Osteoblast (primary cell): ENCODE results near the gene OPCML. TPM values are rescaled to one million over a fixed set of nuclear protein-coding genes. Genes with fewer than 3 reads are reported as not detected.

Experiments used
- DNase-seq: peaks from one replicate; pipeline ENCODE4 v3.0.0; 2011; ENCODE audit warnings: low spot score, mixed read lengths; ENCODE audit not compliant: insufficient read length; ENCODE audit errors: missing footprints
- H2AFZ ChIP-seq: 2 replicates; pipeline ENCODE4 v1.6.0; 2011; ENCODE audit warnings: mild to moderate bottlenecking, low read length
- H3K27ac ChIP-seq: 2 replicates; pipeline ENCODE4 v1.5.1; 2011; ENCODE audit warnings: mild to moderate bottlenecking, low read depth, low read length, moderate library complexity
- H3K27me3 ChIP-seq: 2 replicates; pipeline ENCODE4 v1.6.0; 2012; ENCODE audit warnings: mild to moderate bottlenecking, control low read depth, inconsistent platforms, low read length, moderate library complexity; ENCODE audit not compliant: insufficient read depth
- H3K36me3 ChIP-seq: 2 replicates; pipeline ENCODE4 v1.5.1; 2011; ENCODE audit warnings: mild to moderate bottlenecking, low read length, control low read depth, moderate library complexity; ENCODE audit not compliant: insufficient read depth
- H3K4me1 ChIP-seq: 2 replicates; pipeline ENCODE4 v1.5.1; 2011; ENCODE audit warnings: mild to moderate bottlenecking, low read length, control low read depth, moderate library complexity; ENCODE audit not compliant: insufficient read depth
- H3K4me2 ChIP-seq: 2 replicates; pipeline ENCODE4 v1.6.0; 2011; ENCODE audit warnings: mild to moderate bottlenecking, low read length; ENCODE audit not compliant: insufficient read depth
- H3K4me3 ChIP-seq: fragments of 200-600 bp; sonication (generic); 3 replicates; pipeline ENCODE4 v1.5.1; 2012; ENCODE audit warnings: mild to moderate bottlenecking, low read length, inconsistent platforms; ENCODE audit not compliant: insufficient read depth
- H3K79me2 ChIP-seq: 2 replicates; pipeline ENCODE4 v1.6.0; 2012; ENCODE audit warnings: mild to moderate bottlenecking, low read length, control low read depth, inconsistent platforms; ENCODE audit not compliant: insufficient read depth
- H3K9me3 ChIP-seq: 2 replicates; pipeline ENCODE4 v1.5.1; 2011; ENCODE audit warnings: low read depth, low read length, control low read depth
- H4K20me1 ChIP-seq: 2 replicates; pipeline ENCODE4 v1.6.0; 2012; ENCODE audit warnings: mild to moderate bottlenecking, low read length, control low read depth; ENCODE audit not compliant: insufficient read depth
- CTCF ChIP-seq: IDR thresholded peaks from 2 replicates; pipeline ENCODE4 v1.5.1; 2011; ENCODE audit warnings: mild to moderate bottlenecking, low read depth, low read length, moderate library complexity; ENCODE audit errors: extremely low read depth
- total RNA-seq: library from RNA; depleted of rRNA; stranded (reverse); fragments of >200 nt; gene quantifications from 2 replicates; pipeline ENCODE4 v1.2.3, GENCODE V29; 2012

Gene OPCML
- total RNA-seq, 1 donor = 0.36 TPM

- DNase-seq = no peak
- Histone ChIP-seq H3K27ac (no peak overlapping the region), H3K4me1 (no peaks in the 10 kb centered on the region), H3K9me3 (no peaks in the 10 kb centered on the region), H3K4me2 (no peak overlapping the region), H3K79me2 (no peaks in the 10 kb centered on the region), H3K36me3 (no peaks in the 10 kb centered on the region), H4K20me1 (no peaks in the 10 kb centered on the region), H3K4me3 (no peak overlapping the region), H2AFZ (no peak overlapping the region), H3K27me3 (no peaks in the 10 kb centered on the region)
- TF ChIP-seq CTCF = no peak
Observed at GRCh38 chr11:133337951-133338418, 194.3 kb downstream of the OPCML start.

- no peak for DNase-seq
- H3K27me3 ChIP-seq = no peaks in the 10 kb centered on the region
- H3K9me3 ChIP-seq = no peaks in the 10 kb centered on the region
- no peak overlapping the region for H3K4me3 ChIP-seq
- no peaks in the 10 kb centered on the region for H3K4me1 ChIP-seq
- no peak overlapping the region for H2AFZ ChIP-seq
- H3K27ac ChIP-seq = no peak overlapping the region
- H3K36me3 ChIP-seq = no peaks in the 10 kb centered on the region
- H3K79me2 ChIP-seq = no peaks in the 10 kb centered on the region
- no peak overlapping the region for H3K4me2 ChIP-seq
- TF ChIP-seq CTCF = no peak
- no peaks in the 10 kb centered on the region for H4K20me1 ChIP-seq
Observed at GRCh38 chr11:133337193-133337592, 195.1 kb downstream of the OPCML start.

- Histone ChIP-seq H2AFZ (no peak overlapping the region), H3K36me3 (no peaks in the 10 kb centered on the region)
- no peak for TF ChIP-seq CTCF
Observed at GRCh38 chr11:133331031-133331430, 201.3 kb downstream of the OPCML start.

GRCh38 chr11:133326849-133327248 is 205.5 kb downstream of the OPCML start:
- H4K20me1 ChIP-seq = no peaks in the 10 kb centered on the region
- H3K9me3 ChIP-seq = peaks cover 2% of the 10 kb centered on the region
- H3K36me3 ChIP-seq = no peaks in the 10 kb centered on the region
- H3K4me1 ChIP-seq = no peaks in the 10 kb centered on the region
- H3K27me3 ChIP-seq = no peaks in the 10 kb centered on the region
- H2AFZ ChIP-seq = no peak overlapping the region
- H3K79me2 ChIP-seq = no peaks in the 10 kb centered on the region
- no peak for TF ChIP-seq CTCF
- no peak overlapping the region for H3K4me2 ChIP-seq
- DNase-seq = no peak
- no peak overlapping the region for H3K4me3 ChIP-seq
- H3K27ac ChIP-seq = no peak overlapping the region

More at GRCh38 chr11:133331031-133331430, 201.3 kb downstream of the OPCML start:
- H3K9me3 ChIP-seq = no peaks in the 10 kb centered on the region
- no peaks in the 10 kb centered on the region for H3K27me3 ChIP-seq
- H3K79me2 ChIP-seq = no peaks in the 10 kb centered on the region
- no peak for DNase-seq
- no peak overlapping the region for H3K4me2 ChIP-seq
- H3K27ac ChIP-seq = no peak overlapping the region
- no peaks in the 10 kb centered on the region for H4K20me1 ChIP-seq
- no peaks in the 10 kb centered on the region for H3K4me1 ChIP-seq
- no peak overlapping the region for H3K4me3 ChIP-seq
